Astrocyte (in vitro differentiated cells and primary cell): ENCODE measurements around the gene AMFR. TPM values are rescaled to one million over a fixed set of nuclear protein-coding genes. Genes with fewer than 3 reads are reported as not detected.

Experiments used
- total RNA-seq: library from RNA; stranded (reverse); gene quantifications from 2 replicates; pipeline ENCODE4 v1.2.1, GENCODE V29; 2021

Gene AMFR
- total RNA-seq, 1 donor from 2014 or later = 86.2 TPM

Other genes starting within 250 kb of the AMFR start
- gene GNAO1, start 234.1 kb downstream of the AMFR start, total RNA-seq = 1.7 and 2.8 TPM in 2 replicates
- gene NUDT21, start 25.8 kb upstream of the AMFR start, total RNA-seq = 86.0 and 86.2 TPM in 2 replicates
- gene OGFOD1, start 26.0 kb upstream of the AMFR start, total RNA-seq = 102 and 107 TPM in 2 replicates
- gene BBS2, start 94.5 kb upstream of the AMFR start, total RNA-seq = 26.6 and 29.0 TPM in 2 replicates
- gene MT4, start 139.5 kb upstream of the AMFR start, total RNA-seq = not detected in 2 replicates
- not detected in 2 replicates for gene MT3, start 164.0 kb upstream of the AMFR start, total RNA-seq
- gene MT2A, start 183.0 kb upstream of the AMFR start, total RNA-seq = 84.2 and 112 TPM in 2 replicates
- 10.7 and 11.9 TPM in 2 replicates for gene MT1E, start 200.2 kb upstream of the AMFR start, total RNA-seq
- not detected in 2 replicates for gene MT1M, start 207.1 kb upstream of the AMFR start, total RNA-seq
- gene MT1A, start 213.1 kb upstream of the AMFR start, total RNA-seq = not detected in 2 replicates
- not detected in 2 replicates for gene MT1B, start 226.3 kb upstream of the AMFR start, total RNA-seq
- not detected in 2 replicates for gene MT1F, start 232.4 kb upstream of the AMFR start, total RNA-seq
- 0.87 TPM in 1 of 2 replicates, not detected in the other for gene MT1G, start 242.5 kb upstream of the AMFR start, total RNA-seq
- not detected in 2 replicates for gene MT1H, start 244.3 kb upstream of the AMFR start, total RNA-seq